GM23338 (cell line): ENCODE measurements around the gene PEAR1. TPM values are rescaled to one million over a fixed set of nuclear protein-coding genes. Genes with fewer than 3 reads are reported as not detected.

Experiments used
- ATAC-seq: fragments of 200-7000 bp; cut with Tn5 transposase; 3 replicates; pipeline ENCODE4 v1.9.1; 2020
- DNase-seq: peaks from one replicate; pipeline ENCODE4 v3.0.0-alpha.2; 2015; ENCODE audit warnings: low spot score
- H2AFZ ChIP-seq: fragments of 200-600 bp; sonication (generic); 2 replicates; pipeline ENCODE4 v1.8.0; 2016; ENCODE audit warnings: antibody characterized with exemption, mild to moderate bottlenecking, moderate library complexity
- H3F3A ChIP-seq: fragments of 200-600 bp; sonication (generic); replicated peaks from 2 replicates; pipeline ENCODE4 v1.8.0; 2017; ENCODE audit warnings: antibody characterized with exemption, mixed run types, low read depth
- H3K27ac ChIP-seq: fragments of 200-600 bp; sonication (generic); 2 replicates; pipeline ENCODE4 v1.6.1; 2016; ENCODE audit warnings: low read depth
- H3K27me3 ChIP-seq: fragments of 200-600 bp; sonication (generic); 2 replicates; pipeline ENCODE4 v1.8.0; 2016; ENCODE audit warnings: mild to moderate bottlenecking, mixed run types, moderate library complexity; ENCODE audit not compliant: insufficient read depth
- H3K36me3 ChIP-seq: fragments of 200-600 bp; sonication (generic); 2 replicates; pipeline ENCODE4 v1.8.0; 2016; ENCODE audit warnings: mild to moderate bottlenecking; ENCODE audit not compliant: insufficient read depth
- H3K4me1 ChIP-seq: fragments of 200-600 bp; sonication (generic); 2 replicates; pipeline ENCODE4 v1.8.0; 2016; ENCODE audit warnings: mild to moderate bottlenecking, moderate library complexity; ENCODE audit not compliant: insufficient read depth
- H3K4me2 ChIP-seq: fragments of 200-600 bp; sonication (generic); 2 replicates; pipeline ENCODE4 v1.7.1; 2017; ENCODE audit warnings: mixed run types
- H3K4me3 ChIP-seq: fragments of 200-600 bp; sonication (generic); 2 replicates; pipeline ENCODE4 v1.6.1; 2016; ENCODE audit warnings: mixed run types
- H3K79me2 ChIP-seq: fragments of 200-600 bp; sonication (generic); replicated peaks from 2 replicates; pipeline ENCODE4 v1.8.0; 2017; ENCODE audit warnings: mild to moderate bottlenecking; ENCODE audit not compliant: insufficient read depth
- H3K9me2 ChIP-seq: fragments of 200-600 bp; sonication (generic); 2 replicates; pipeline ENCODE4 v1.8.0; 2017; ENCODE audit not compliant: insufficient read depth
- H4K20me1 ChIP-seq: fragments of 200-600 bp; sonication (generic); replicated peaks from 2 replicates; pipeline ENCODE4 v1.8.0; 2017; ENCODE audit warnings: mild to moderate bottlenecking; ENCODE audit not compliant: insufficient read depth
- H3K27ac Mint-ChIP-seq: 2 replicates; pipeline ENCODE4 v1.8.0; 2020; ENCODE audit warnings: inconsistent platforms, mild to moderate bottlenecking, moderate library complexity, mixed read lengths
- H3K27me3 Mint-ChIP-seq: 3 replicates; pipeline ENCODE4 v1.8.0; 2022; ENCODE audit warnings: low read depth, mild to moderate bottlenecking, moderate library complexity, mixed read lengths, inconsistent platforms; ENCODE audit not compliant: insufficient read depth, poor library complexity
- H3K36me3 Mint-ChIP-seq: 3 replicates; pipeline ENCODE4 v1.8.0; 2021; ENCODE audit warnings: low read depth, mild to moderate bottlenecking, inconsistent platforms, moderate library complexity, mixed read lengths
- H3K4me1 Mint-ChIP-seq: 3 replicates; pipeline ENCODE4 v1.8.0; 2020; ENCODE audit warnings: mild to moderate bottlenecking, inconsistent platforms, mixed read lengths
- H3K4me3 Mint-ChIP-seq: 3 replicates; pipeline ENCODE4 v1.8.0; 2021; ENCODE audit warnings: moderate library complexity, mild to moderate bottlenecking, inconsistent platforms, mixed read lengths
- H3K9me3 Mint-ChIP-seq: 3 replicates; pipeline ENCODE4 v1.8.0; 2020; ENCODE audit warnings: moderate library complexity, mild to moderate bottlenecking, inconsistent platforms, mixed read lengths
- CREB1 ChIP-seq: fragments of 250-450 bp; sonication (Bioruptor Pico); IDR thresholded peaks from 2 replicates; pipeline ENCODE4 v1.5.0; 2020; ENCODE audit warnings: low read depth, mild to moderate bottlenecking, moderate library complexity
- CTCF ChIP-seq, 2 experiments: fragments of 200-600 bp in 1 of 2; sonication (generic) in 1 of 2; conservative IDR thresholded peaks; 2 replicates each; pipeline versions ENCODE4 v1.5.1 to v1.6.1; 2016 to 2017; ENCODE audit warnings: antibody characterized with exemption in 2 of 2, low read depth in 2 of 2, mild to moderate bottlenecking in 2 of 2, moderate library complexity in 1 of 2
- EZH2 ChIP-seq: fragments of 200-600 bp; sonication (generic); IDR thresholded peaks from one replicate; pipeline ENCODE4 v1.8.0; 2017; ENCODE audit warnings: antibody characterized with exemption, mild to moderate bottlenecking, low read depth; ENCODE audit not compliant: unreplicated experiment
- JUNB ChIP-seq: IDR thresholded peaks from one replicate; pipeline ENCODE4 v1.6.1; 2016; ENCODE audit warnings: antibody characterized with exemption; ENCODE audit not compliant: unreplicated experiment
- POLR2AphosphoS5 ChIP-seq: IDR thresholded peaks from 2 replicates; pipeline ENCODE4 v1.6.1; 2016; ENCODE audit warnings: antibody characterized with exemption, low read depth
- STAT1 ChIP-seq: IDR thresholded peaks from one replicate; pipeline ENCODE4 v1.6.1; 2016; ENCODE audit warnings: antibody characterized with exemption; ENCODE audit not compliant: unreplicated experiment
- ZNF462 ChIP-seq: fragments of 250-450 bp; sonication (Bioruptor Pico); IDR thresholded peaks from 2 replicates; pipeline ENCODE4 v1.5.0; 2020; ENCODE audit warnings: mild to moderate bottlenecking, moderate library complexity
- polyA plus RNA-seq: library from polyadenylated mRNA; unstranded; fragments of >200 nt; fragmentation: Nextera tagmentation; extraction: Ambion mirVana; gene quantifications from 2 replicates; pipeline ENCODE4 v1.2.1, GENCODE V29; 2016
- total RNA-seq: library from RNA; depleted of rRNA; stranded (reverse); fragments of >200 nt; shearing (Covaris generic); gene quantifications from 2 replicates; pipeline ENCODE4 v1.2.3, GENCODE V29; 2014

PEAR1 gene
- total and polyA plus RNA-seq, 2 experiments from 2014 or later, result 0.28 to 0.47 TPM

- TF ChIP-seq ZNF462 (CRISPR knock-in tag) (no peak), CREB1 (CRISPR knock-in tag) (no peak), EZH2 (no peak), JUNB (no peak)
These were observed 6.6 kb downstream of the PEAR1 start (continued) for GRCh38 chr1:156899956-156900718.

- H3K9me3 Mint-ChIP-seq, result no peaks in the 10 kb centered on the region
- Histone ChIP-seq H3K4me1 (0 out of 2 replicates have a peak, but pooled peaks cover 3% of the 10 kb centered on the region), H3K79me2 (no peaks in the 10 kb centered on the region)
- TF ChIP-seq EZH2 (no peak), POLR2AphosphoS5 (no peak), CTCF (conservative IDR thresholded peaks at IDR 0.05; ENCODE audit: low read depth in 2 of 2) (no peak), STAT1 (no peak)
These were observed 7.5 kb downstream of the PEAR1 start for GRCh38 chr1:156900896-156901589.

More at GRCh38 chr1:156900896-156901589, 7.5 kb downstream of the PEAR1 start:
- Histone ChIP-seq H3K9me2 (no peaks in the 10 kb centered on the region), H4K20me1 (no peaks in the 10 kb centered on the region; the same call in 1 of the 2 replicates), H3K4me3 (no peak overlapping the region), H3K4me2 (no peak overlapping the region), H2AFZ (no peak overlapping the region), H3K36me3 (no peaks in the 10 kb centered on the region), H3F3A (no peaks in the 10 kb centered on the region), H3K27me3 (peaks cover under 1% of the 10 kb centered on the region; the same call in 1 of the 2 replicates), H3K27ac (no peak overlapping the region)
- Mint-ChIP-seq H3K27me3 (peaks cover 17% of the 10 kb centered on the region), H3K27ac (no peak overlapping the region), H3K4me3 (no peak overlapping the region; the same call in 2 of the 3 replicates), H3K36me3 (no peaks in the 10 kb centered on the region), H3K4me1 (peaks cover 27% of the 10 kb centered on the region)
- DNase-seq (no peak), ATAC-seq (no peak)
